ENCODE data around the gene BEND6.
"Not testable (repeated sequence)": the region's sequence is repeated elsewhere in the genome, so short reads cannot be mapped to it uniquely, and the experiment has no call there.

BEND6 gene

GRCh38 chr6:57033228-57033627 lies 78.3 kb downstream of the BEND6 start:
- DNase-seq (ENCODE audit: low read depth): no peak

GRCh38 chr6:57035549-57035948 lies 80.6 kb downstream of the BEND6 start:
- no peak for DNase-seq (ENCODE audit: low read depth)

- DNase-seq (ENCODE audit: low read depth): no peak
Observed at GRCh38 chr6:57038906-57039305, 84.0 kb downstream of the BEND6 start.

GRCh38 chr6:57040011-57040410 lies 85.1 kb downstream of the BEND6 start:
- no peak for DNase-seq (ENCODE audit: low read depth)

GRCh38 chr6:57044061-57044460 lies 89.2 kb downstream of the BEND6 start:
- DNase-seq (ENCODE audit: low read depth): not testable (repeated sequence)

GRCh38 chr6:57044568-57044967 lies 89.7 kb downstream of the BEND6 start:
- no peak for DNase-seq (ENCODE audit: low read depth)

GRCh38 chr6:57046332-57047256 lies 91.7 kb downstream of the BEND6 start, which contains the start of gene KIAA1586:
Gene KIAA1586 (plus strand): TSS chr6:57046693. CDS start chr6:57046756, 63 bp downstream.
- peak; percentile 90 for DNase-seq (ENCODE audit: low read depth)

GRCh38 chr6:57047257-57047585 lies 92.3 kb downstream of the BEND6 start:
- DNase-seq (ENCODE audit: low read depth): not testable (repeated sequence)

- not testable (repeated sequence) for DNase-seq (ENCODE audit: low read depth)
Observed at GRCh38 chr6:57047859-57048258, 93.0 kb downstream of the BEND6 start.

- no peak for DNase-seq (ENCODE audit: low read depth)
Observed at GRCh38 chr6:57048577-57048976, 93.7 kb downstream of the BEND6 start.

- no peak for DNase-seq (ENCODE audit: low read depth)
Observed at GRCh38 chr6:57063847-57064246, 108.9 kb downstream of the BEND6 start.

- no peak for DNase-seq (ENCODE audit: low read depth)
Observed at GRCh38 chr6:57064809-57065208, 109.9 kb downstream of the BEND6 start.

- DNase-seq (ENCODE audit: low read depth): no peak
Observed at GRCh38 chr6:57068061-57068460, 113.2 kb downstream of the BEND6 start.

GRCh38 chr6:57069228-57069627 lies 114.3 kb downstream of the BEND6 start:
- no peak for DNase-seq (ENCODE audit: low read depth)

- no peak for DNase-seq (ENCODE audit: low read depth)
Observed at GRCh38 chr6:57069920-57070331, 115.0 kb downstream of the BEND6 start.

- no peak for DNase-seq (ENCODE audit: low read depth)
Observed at GRCh38 chr6:57072108-57072507, 117.2 kb downstream of the BEND6 start.

- no peak for DNase-seq (ENCODE audit: low read depth)
Observed at GRCh38 chr6:57074383-57074782, 119.5 kb downstream of the BEND6 start.

GRCh38 chr6:57075092-57075491 lies 120.2 kb downstream of the BEND6 start:
- DNase-seq (ENCODE audit: low read depth): no peak
